Hematopoietic multipotent progenitor cell treated with erythropoietin and hydrocortisone succinate and interleukin-3 and kit ligand, for 4 days (in vitro differentiated cells): ENCODE results near the gene TBX10.
"Not testable (repeated sequence)": the region's sequence is repeated elsewhere in the genome, so short reads cannot be mapped to it uniquely, and the experiment has no call there.

Experiments used
- DNase-seq: peaks from one replicate; pipeline ENCODE4 v3.0.0-alpha.2; 2015

TBX10 gene

DNA sequence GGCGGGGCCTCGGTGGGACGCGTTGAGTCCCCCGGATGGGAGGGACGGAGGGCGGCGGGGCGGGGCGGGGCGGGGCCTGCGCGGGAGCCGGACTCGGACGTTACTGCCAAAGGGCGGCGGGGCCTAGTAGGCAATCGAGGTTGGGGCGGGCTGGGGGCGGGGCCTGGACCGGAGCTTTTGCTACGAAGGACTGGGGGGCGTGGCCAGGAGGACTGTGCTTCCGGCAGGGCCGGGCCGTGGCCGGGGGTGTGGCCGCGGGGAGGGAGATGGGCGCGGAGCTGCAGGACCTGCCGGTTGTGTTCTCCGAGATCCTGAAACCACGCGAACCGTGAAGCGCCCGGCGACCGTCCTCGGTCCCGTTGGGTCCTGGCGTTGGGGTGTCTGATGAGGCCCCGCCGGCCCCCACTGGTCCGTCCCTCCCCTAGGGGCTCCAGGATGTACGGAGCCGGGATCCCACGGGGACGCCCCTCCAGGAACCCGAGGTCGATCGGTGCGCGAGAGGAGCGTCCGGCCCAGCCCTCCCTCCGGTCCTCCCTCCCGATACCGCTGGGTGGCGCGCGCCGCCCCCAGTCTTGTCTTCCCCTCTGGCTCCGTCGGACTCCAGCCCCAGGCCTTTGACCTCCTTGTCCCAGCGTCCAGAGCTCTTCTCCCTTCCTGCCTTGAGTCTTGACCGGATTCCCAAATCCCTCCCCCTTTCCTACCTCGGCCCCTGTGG is 9.2 kb downstream of the TBX10 start:
- DNase-seq = peak; percentile 99

DNA sequence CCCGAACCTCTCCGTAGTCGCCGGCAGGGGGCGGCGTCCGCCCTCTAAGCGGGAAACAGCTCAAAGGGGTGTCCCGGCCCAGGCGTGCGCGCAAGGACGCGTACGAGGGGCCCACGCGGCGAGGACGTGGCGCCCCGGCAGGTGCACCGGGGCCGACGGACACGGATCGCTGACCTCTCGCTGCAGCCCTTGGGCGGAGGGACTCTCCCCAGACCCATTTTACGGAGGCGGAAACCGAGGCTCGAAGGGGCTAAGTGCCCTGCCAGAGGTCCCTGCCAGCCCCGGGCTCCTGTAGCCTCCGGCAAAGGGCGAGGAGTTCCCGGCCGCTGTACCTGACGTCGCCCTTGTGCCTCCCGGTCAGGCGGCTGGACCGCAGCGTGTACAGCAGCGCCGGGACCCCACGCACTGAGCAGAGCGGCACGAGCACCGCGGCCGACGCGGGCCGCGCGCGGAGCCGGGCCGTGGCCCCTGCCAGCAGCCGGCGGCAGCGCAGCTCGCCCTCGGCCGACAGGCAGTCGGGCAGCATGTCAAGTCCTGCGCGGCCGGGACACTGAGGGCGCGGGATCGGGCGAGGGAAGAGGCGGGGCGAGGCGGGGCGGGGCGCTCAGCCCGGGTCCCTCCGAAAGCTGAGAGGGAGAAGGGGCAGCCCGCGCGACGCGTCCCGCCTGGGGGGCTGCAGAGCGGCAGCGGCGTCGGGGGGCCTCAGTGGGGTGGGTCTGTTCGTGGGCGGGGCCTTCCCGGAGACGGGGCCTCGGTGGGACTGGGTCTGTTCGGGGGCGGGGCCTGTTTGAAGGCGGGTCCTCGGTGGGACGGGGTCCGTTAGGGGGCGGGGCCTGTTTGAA is 10.0 kb downstream of the TBX10 start, which contains the start of gene NUDT8:
Gene NUDT8, minus strand, starts transcription at position 552 of the 842 bp plus-strand sequence. Its CDS starts 26 bp downstream, at position 526.
- DNase-seq = peak; percentile 95

DNA sequence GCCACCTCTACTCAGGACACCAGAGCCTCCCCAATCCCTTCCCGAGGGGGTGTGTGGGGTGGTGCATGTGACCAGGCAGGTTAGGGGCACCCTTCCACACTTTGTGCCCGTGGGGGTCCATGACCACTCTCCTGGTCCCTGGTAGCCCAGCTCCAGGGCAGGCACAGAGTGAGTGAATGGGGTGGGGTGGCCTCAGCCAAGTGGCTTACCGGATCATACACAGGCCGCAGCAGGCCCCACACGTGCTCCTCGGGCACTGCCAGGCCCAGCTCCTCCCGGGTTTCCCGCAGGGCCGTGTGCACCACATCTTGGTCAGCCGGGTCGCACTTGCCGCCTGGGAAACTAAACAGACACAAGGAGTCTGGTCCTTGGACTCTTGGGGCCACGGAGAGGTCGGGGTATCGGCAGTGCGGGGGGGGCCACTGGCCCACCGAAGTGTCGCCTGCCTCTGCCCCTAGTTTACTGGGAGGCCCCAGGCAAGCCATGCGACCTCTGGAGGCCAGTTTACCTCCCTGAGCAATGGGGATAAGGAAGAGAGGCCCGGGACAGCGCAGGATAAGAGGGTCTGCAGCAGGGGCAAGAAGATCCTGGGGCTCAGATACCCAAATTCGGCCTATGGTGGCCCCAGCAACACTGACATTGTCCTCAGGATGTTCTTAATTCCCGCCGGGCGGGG is 10.7 kb downstream of the TBX10 start:
- no peak for DNase-seq

DNA sequence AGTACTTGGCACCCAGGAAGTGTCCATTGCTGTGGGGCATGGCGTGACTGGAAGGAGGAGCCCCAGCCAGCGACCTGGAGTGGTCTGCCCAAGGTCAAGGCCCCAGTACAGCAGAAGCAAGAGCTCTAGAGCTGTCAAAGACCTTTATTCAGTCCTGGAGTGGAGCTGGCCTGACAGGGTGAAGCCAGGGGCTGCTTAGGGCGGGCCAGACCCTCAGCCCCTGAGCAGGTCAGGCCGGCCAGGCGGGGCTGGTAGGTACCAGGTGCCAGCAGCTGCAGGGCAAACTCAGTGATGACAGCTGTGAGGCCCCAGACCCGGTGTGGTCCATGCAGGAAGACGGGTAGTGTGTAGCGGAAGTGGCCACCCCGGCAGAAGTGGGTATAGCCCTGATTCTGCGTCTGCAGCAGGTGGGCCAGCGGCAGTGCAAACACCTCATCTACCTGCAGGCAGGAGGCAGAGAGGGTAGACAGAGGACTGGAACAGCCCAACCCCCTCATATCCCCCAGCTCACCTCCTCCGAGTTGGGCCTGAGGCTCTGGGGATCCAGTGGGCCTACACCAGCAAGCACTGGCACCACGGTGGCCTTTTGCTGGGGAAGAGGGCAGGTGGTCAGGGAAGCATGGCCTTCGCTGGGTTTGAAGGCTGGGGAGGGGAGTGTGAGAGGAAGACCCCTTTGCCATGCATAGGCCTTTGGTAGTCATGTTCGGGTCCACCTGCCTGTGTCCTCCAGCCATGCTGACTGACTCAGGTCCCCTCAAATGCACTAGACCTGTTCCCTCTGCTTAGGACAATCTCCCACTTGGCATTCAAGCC is 11.5 kb downstream of the TBX10 start:
- DNase-seq = no peak

DNA sequence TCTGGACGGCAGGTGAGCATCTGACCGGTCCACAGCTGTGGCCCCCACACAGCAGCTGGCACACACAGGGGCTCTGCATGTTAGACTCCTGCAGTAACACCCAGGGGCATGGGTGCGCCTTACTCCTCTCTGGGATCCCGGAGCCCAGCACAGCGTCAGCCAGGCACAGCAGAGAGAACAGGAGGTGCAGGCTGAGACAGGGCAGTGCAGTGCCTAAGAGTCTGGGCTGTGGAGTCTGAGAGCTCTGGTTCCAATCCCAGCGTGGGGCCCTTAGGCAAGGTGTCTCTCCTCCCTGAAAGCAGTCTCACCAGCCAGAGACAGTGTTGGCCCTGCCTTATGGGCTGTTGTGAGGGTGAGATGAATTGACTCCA is 12.1 kb downstream of the TBX10 start:
- DNase-seq = no peak

DNA sequence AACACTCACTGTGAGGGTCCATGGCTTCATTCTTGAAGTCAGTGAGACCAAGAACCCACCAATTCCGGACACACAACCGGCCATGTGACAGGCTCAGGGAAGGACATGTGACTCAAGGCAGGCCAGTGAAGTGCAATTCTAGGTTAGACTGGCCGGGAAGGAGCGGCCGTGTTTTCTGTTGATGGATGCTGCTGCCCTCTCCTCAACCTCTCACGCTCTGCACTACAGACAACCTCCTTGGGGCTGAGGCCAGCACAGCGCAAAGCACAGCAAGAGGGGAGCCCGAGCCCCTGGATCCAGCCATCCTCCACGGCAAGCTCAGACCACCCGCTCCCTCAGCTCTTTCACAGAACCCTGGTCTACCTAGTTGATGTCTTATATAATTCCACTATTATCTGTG is 12.6 kb downstream of the TBX10 start:
- DNase-seq = no peak

DNA sequence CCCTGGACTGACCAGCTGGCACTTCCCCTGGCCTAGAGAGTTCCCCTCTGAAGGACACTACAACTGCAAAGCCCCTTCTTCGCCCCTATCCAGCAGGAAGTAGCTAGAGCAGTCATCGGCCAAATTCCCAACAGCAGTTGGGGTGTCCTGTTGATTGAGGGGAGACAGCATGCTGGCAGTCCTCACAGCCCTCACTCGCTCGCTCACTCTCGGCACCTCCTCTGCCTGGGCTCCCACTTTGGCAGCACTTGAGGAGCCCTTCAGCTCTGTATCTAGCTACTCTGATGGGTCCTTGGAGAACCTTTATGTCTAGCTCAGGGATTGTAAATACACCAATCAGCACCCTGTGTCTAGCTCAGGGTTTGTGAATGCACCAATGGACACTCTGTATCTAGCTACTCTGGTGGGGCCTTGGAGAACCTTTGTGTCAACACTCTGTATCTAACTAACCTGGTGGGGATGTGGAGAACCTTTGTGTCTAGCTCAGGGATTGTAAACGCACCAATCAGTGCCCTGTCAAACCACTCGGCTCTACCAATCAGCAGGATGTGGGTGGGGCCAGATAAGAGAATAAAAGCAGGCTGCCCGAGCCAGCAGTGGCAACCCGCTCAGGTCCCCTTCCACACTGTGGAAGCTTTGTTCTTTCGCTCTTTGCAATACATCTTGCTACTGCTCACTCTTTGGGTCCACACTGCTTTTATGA is 13.3 kb downstream of the TBX10 start:
- not testable (repeated sequence) for DNase-seq

DNA sequence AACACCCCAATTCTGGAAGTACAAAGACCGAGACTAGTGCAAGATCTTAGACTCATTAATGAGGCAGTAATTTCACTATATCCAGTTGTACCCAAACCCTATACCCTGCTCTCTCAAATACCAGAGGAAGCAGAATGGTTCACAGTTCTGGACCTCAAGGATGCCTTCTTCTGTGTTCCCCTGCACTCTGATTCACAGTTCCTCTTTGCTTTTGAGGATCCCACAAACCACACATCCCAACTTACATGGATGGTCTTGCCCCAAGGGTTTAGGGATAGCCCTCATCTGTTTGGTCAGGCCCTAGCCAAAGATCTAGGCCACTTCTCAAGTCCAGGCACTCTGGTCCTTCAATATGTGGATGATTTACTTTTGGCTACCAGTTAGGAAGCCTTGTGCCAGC is 15.8 kb downstream of the TBX10 start:
- not testable (repeated sequence) for DNase-seq

DNA sequence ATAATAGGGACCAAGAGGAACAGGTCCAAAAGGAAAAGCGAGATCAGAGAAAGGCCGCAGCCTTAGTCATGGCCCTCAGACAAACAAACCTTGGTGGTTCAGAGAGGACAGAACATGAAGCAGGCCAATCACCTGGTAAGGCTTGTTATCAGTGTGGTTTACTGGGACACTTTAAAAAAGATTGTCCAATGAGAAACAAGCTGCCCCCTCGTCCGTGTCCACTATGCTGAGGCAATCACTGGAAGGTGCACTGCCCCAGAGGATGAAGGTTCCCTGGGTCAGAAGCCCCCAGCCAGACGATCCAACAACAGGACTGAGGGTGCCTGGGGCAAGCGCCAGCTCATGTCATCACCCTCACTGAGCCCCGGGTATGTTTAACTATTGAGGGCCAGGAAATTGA is 16.7 kb downstream of the TBX10 start:
- not testable (repeated sequence) for DNase-seq

DNA sequence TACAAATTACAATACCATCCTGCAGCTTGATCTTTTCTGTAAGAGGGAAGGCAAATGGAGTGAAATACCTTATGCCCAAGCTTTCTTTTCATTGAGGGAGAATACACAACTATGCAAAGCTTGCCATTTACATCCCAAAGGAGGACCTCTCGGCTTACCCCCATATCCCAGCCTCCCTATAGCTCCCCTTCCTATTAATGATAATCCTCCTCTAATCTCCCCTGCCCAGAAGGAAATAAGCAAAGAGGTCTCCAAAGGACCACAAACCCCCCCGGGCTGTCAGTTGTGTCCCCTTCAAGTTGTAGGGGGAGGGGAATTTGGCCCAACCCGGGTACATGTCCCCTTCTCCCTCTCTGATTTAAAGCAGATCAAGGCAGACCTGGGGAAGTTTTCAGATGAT is 17.6 kb downstream of the TBX10 start:
- DNase-seq = not testable (repeated sequence)

DNA sequence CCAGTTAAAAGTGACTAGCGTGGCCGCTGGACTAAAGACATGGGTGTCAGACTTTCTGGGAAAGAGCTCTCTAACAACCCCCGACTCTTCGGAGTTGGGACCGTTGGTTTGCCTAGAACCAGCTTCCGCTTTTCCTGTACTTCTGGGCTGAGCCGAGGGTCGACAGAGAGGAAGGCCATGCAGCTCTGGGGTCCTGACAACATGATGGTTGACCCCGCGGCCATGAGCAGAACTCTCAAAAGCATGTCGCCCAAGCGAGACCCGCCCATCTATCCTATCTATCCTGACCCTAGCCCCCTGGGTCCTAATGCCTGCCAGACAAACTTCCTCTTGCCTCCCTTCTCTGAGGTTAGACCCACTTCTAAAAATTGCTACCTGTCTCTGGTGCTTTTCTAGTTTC is 18.9 kb downstream of the TBX10 start:
- peak; percentile 29 for DNase-seq

DNA sequence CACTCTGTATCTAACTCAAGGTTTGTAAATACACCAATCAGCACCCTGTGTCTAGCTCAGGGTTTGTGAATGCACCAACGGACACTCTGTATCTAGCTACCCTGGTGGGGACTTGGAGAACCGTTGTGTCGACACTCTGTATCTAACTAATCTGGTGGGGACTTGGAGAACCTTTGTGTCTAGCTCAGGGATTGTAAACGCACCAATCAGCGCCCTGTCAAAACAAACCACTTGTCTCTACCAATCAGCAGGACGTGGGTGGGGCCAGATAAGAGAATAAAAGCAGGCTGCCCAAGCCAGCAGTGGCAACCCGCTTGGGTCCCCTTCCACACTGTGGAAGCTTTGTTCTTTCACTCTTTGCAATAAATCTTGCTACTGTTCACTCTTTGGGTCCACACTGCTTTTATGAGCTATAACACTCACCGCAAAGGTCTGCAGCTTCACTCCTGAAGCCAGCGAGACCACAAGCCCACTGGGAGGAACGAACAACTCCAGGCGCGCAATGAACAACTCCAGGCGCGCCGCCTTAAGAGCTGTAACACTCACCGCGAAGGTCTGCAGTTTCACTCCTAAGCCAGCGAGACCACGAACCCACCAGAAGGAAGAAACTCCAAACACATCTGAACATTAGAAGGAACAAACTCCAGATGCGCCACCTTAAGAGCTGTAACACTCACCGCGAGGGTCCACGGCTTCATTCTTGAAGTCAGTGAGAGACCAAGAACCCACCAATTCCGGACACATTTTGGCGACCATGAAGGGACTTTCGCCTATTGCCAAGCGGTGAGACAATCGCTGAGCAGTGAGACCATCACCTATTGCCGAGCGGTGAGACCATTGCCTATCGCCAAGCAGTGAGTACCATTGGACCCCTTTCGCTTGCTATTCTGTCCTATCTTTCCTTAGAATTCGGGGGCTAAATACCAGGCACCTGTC is 19.6 kb downstream of the TBX10 start:
- not testable (repeated sequence) for DNase-seq

DNA sequence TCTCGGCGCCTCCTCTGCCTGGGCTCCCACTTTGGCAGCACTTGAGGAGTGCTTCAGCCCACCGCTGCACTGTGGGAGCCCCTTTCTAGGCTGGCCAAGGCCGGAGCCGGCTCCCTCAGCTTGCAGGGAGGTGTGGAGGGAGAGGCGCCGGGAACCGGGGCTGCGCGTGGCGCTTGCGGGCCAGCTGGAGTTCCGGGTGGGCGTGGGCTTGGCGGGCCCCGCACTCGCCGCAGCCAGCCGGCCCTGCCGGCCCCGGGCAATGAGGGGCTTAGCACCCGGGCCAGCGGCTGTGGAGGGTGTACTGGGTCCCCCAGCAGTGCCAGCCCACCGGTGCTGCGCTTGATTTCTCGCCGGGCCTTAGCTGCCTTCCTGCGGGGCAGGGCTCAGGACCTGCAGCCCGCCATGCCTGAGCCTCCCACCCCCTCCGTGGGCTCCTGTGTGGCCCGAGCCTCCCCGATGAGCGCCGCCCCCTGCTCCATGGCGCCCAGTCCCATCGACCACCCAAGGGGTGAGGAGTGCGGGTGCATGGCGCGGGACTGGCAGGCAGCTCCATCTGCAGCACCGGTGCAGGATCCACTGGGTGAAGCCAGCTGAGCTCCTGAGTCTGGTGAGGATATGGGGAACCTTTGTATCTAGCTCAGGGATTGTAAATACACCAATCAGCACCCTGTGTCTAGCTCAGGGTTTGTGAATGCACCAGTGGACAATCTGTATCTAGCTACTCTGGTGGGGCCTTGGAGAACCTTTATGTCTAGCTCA is 20.5 kb downstream of the TBX10 start:
- not testable (repeated sequence) for DNase-seq

DNA sequence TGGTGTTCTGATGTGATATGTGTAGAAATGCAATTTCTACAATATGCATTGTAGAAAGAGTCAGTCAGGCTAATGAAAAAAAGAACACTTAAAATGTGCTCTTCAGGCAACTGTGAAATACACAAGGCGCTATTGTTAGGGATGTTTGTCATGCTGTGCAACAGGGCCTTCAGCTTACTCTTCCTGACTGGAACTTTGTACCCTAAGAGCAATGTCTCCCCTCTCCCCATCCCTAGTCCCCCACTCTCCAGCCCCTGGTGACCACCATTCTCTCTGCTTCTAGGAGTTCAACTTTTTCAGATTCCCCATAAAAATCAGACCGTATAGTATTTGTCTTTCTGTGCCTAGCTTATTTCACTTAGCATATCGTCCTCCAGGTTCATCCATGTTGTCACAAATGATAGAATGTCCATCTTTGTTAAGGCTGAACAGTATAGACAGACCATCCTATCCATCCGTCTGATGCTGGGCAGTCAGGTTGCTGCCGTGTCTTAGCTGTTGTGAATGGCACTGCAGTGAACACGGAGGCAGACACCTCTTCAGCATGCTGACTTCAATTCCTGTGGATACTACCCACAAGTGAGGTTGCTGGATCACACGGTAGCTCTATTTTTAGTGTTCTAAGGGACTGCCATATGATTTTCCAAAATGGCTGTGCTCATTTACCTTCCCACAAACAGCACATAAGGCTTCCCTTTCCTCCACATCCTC is 22.2 kb downstream of the TBX10 start:
- DNase-seq = no peak

DNA sequence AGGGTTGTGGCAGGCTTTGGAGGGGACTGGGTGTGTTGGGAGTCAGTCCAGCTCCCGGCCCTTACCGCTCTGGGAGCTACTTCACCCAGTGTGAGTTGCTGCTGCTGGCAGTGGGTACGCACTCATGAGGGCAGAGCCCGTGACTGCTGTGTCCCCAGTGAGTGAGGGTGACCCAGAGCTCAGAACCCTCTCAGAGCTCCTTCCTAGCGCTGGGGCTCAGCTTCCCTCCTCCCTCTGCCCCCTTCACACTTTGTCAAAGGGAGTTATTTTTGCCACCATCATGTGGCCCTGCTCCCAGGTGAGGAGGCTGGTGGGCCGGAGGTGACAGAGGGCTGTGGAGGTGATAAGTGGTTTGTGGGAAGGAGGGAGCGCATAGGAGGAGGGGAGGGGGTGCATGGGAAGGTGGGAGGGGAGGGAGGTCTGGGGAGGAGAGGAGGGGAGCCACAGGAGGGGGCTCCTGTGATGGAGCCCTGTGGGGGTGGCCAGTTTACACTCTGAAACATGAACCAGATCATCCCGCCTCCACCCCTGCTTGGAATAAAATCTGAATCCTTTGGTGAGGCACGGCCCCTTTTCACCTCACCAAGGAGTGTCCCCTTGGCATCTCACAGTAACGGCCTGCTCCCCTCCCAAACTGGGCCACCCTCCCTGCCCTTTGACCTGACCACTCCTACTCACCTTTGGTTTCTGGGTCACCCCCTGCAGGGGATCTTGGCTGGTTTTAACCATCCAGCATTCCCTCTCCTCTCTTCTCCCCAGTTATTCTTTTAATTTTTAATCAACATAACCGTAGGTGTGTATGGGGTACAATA is 22.9 kb downstream of the TBX10 start:
- no peak for DNase-seq

DNA sequence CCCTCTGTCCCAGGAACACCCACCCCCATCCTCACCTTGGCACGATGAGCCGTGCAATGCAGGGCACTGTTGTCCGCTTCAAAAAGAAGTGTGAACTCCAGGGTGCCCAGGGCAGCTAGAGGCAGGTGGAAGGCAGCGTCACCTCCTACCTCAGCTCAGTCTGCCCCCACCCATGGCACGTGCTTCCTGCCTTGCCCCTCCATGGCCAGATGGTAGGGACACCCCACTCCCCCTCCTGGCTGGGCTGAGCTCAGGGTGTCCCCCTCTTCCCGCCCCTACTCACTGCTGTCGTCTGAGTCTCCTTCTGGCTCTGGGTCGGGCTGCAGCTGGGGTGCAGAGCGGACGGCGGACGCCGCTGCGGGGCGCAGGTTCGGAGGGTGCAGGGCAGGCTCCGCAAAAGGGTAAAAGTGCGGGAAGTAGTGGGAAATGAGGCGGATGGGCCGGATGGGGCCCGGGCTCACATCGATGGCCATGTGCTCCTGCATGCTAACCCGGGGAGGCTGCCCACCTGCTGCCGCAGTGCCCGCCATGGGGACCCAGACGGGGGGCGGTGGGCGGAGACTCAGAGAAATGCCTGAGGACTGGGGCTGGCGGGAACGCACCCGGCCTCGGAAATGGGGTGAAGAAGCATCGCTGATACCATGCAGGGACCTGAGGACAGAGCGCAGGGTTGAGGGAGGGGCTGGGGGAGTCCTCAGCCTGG is 23.7 kb downstream of the TBX10 start:
- no peak for DNase-seq
